Endothelial cell of umbilical vein (primary cell): ENCODE measurements around the gene ATP13A2.

ENCODE experiments used
- CTCF ChIP-seq, 2 donors: IDR thresholded peaks; 1 replicate in 1 of 2; 2 replicates in 1 of 2; pipeline ENCODE4 v1.5.1; 2011; ENCODE audit warnings: low read length in 2 of 2, mild to moderate bottlenecking in 2 of 2, moderate library complexity in 2 of 2, control low read depth in 1 of 2, inconsistent platforms in 1 of 2, low read depth in 1 of 2; ENCODE audit not compliant: insufficient read depth in 1 of 2; ENCODE audit errors: extremely low read depth in 1 of 2
- EZH2 ChIP-seq: IDR thresholded peaks from 2 replicates; pipeline ENCODE4 v1.6.1; 2012; ENCODE audit warnings: borderline replicate concordance, low read depth, mild to moderate bottlenecking, moderate library complexity, low read length, inconsistent platforms; ENCODE audit not compliant: severe bottlenecking
- FOS ChIP-seq: IDR thresholded peaks from 2 replicates; pipeline ENCODE4 v1.6.1; 2011; ENCODE audit warnings: mild to moderate bottlenecking, low read length, moderate library complexity, borderline replicate concordance; ENCODE audit not compliant: insufficient read depth
- GATA2 ChIP-seq: IDR thresholded peaks from 2 replicates; pipeline ENCODE4 v1.7.0; 2011; ENCODE audit warnings: low read depth, mild to moderate bottlenecking, moderate library complexity, mixed read lengths, low read length; ENCODE audit not compliant: insufficient read length, insufficient read depth
- MAX ChIP-seq: IDR thresholded peaks from 2 replicates; pipeline ENCODE4 v1.6.1; 2011; ENCODE audit not compliant: insufficient read depth, insufficient read length
- MYC ChIP-seq: IDR thresholded peaks from one replicate; pipeline ENCODE4 v1.6.1; 2011; ENCODE audit warnings: mild to moderate bottlenecking, low read depth, low read length
- POLR2A ChIP-seq: IDR thresholded peaks from 2 replicates; pipeline ENCODE4 v1.6.1; 2012; ENCODE audit warnings: low read depth, mild to moderate bottlenecking, control low read depth, low read length
- POLR2AphosphoS5 ChIP-seq: IDR thresholded peaks from 2 replicates; pipeline ENCODE4 v1.6.1; 2012; ENCODE audit warnings: low read depth, mild to moderate bottlenecking, control low read depth, low read length, moderate library complexity; ENCODE audit not compliant: insufficient read depth

GRCh38 chr1:16961297-16962133, 50.2 kb downstream of the ATP13A2 start:
- TF ChIP-seq CTCF (IDR thresholded peaks at IDR 0.05; ENCODE audit: extremely low read depth in 1 of 2, insufficient read depth in 1 of 2, low read depth in 1 of 2, low read length in 2 of 2) (no peak), POLR2AphosphoS5 (no peak), EZH2 (no peak), POLR2A (no peak), MAX (no peak), FOS (no peak), MYC (no peak), GATA2 (no peak)
